ENCODE data around the gene YIPF1. TPM values are rescaled to one million over a fixed set of nuclear protein-coding genes. Genes with fewer than 3 reads are reported as not detected.

Gene YIPF1
- total RNA-seq, 3 donors from 2014 or later (not counting 1 experiment from before 2014, with no cell fraction given): 13.2 to 20.8 (median 18.0) TPM

GRCh38 chr1:53909946-53910345 is 20.3 kb upstream of the YIPF1 start:
- DNase-seq (no peak), ATAC-seq (no peak)
- H3K27me3 Mint-ChIP-seq (ENCODE audit: low read depth in 2 of 2): no peaks in the 10 kb centered on the region
- H3K27ac Mint-ChIP-seq: no peak overlapping the region
- no peak overlapping the region for H3K4me3 Mint-ChIP-seq
- no peak overlapping the region for H3K27ac ChIP-seq (ENCODE audit: low read length)
- no peak overlapping the region for H3K4me3 ChIP-seq (ENCODE audit: low read length)
- H3K9me3 ChIP-seq (ENCODE audit: control insufficient read depth, insufficient read depth, low read length): no peaks in the 10 kb centered on the region
- H3K9me3 Mint-ChIP-seq: no peaks in the 10 kb centered on the region
- H3K36me3 Mint-ChIP-seq: no peaks in the 10 kb centered on the region
- H3K4me1 Mint-ChIP-seq: no peaks in the 10 kb centered on the region
- intact Hi-C loops (cut with micrococcal nuclease): no loop called here
- TF ChIP-seq CTCF (IDR thresholded peaks at IDR 0.05): no peak
- H3K27me3 ChIP-seq (ENCODE audit: control insufficient read depth, insufficient read depth, low read length): no peaks in the 10 kb centered on the region
- no peaks in the 10 kb centered on the region for H3K4me1 ChIP-seq (ENCODE audit: control insufficient read depth, insufficient read depth, low read length)
- H3K36me3 ChIP-seq (ENCODE audit: control insufficient read depth, insufficient read depth, low read length): peaks cover 13% of the 10 kb centered on the region
- 98% methylated on average over 3 of the region's 3 CpGs for WGBS (ENCODE audit: insufficient coverage)

GRCh38 chr1:53906121-53906520 is 16.5 kb upstream of the YIPF1 start:
- Histone ChIP-seq H3K36me3 (ENCODE audit: control insufficient read depth, insufficient read depth, low read length) (no peaks in the 10 kb centered on the region), H3K9me3 (ENCODE audit: control insufficient read depth, insufficient read depth, low read length) (no peaks in the 10 kb centered on the region), H3K4me3 (ENCODE audit: low read length) (no peak overlapping the region), H3K27me3 (ENCODE audit: control insufficient read depth, insufficient read depth, low read length) (no peaks in the 10 kb centered on the region), H3K27ac (ENCODE audit: low read length) (no peak overlapping the region), H3K4me1 (ENCODE audit: control insufficient read depth, insufficient read depth, low read length) (no peaks in the 10 kb centered on the region)
- H3K9me3 Mint-ChIP-seq: no peaks in the 10 kb centered on the region
- no peak for DNase-seq
- no peak overlapping the region for H3K4me3 Mint-ChIP-seq
- TF ChIP-seq CTCF (IDR thresholded peaks at IDR 0.05): no peak
- WGBS (ENCODE audit: insufficient coverage): 88% methylated on average over 4 of the region's 4 CpGs
- no peak overlapping the region for H3K27ac Mint-ChIP-seq
- no peaks in the 10 kb centered on the region for H3K4me1 Mint-ChIP-seq
- intact Hi-C loops (cut with micrococcal nuclease): no loop called here
- H3K27me3 Mint-ChIP-seq (ENCODE audit: low read depth in 2 of 2): no peaks in the 10 kb centered on the region
- no peak for ATAC-seq
- H3K36me3 Mint-ChIP-seq: no peaks in the 10 kb centered on the region

- Histone ChIP-seq H3K27ac (ENCODE audit: low read length) (no peak overlapping the region), H3K9me3 (ENCODE audit: control insufficient read depth, insufficient read depth, low read length) (no peaks in the 10 kb centered on the region), H3K4me1 (ENCODE audit: control insufficient read depth, insufficient read depth, low read length) (no peaks in the 10 kb centered on the region), H3K36me3 (ENCODE audit: control insufficient read depth, insufficient read depth, low read length) (no peaks in the 10 kb centered on the region), H3K4me3 (ENCODE audit: low read length) (no peak overlapping the region), H3K27me3 (ENCODE audit: control insufficient read depth, insufficient read depth, low read length) (no peaks in the 10 kb centered on the region)
- Mint-ChIP-seq H3K27me3 (ENCODE audit: low read depth in 2 of 2) (no peaks in the 10 kb centered on the region), H3K4me3 (no peak overlapping the region), H3K4me1 (no peaks in the 10 kb centered on the region), H3K9me3 (no peaks in the 10 kb centered on the region), H3K27ac (no peak overlapping the region), H3K36me3 (no peaks in the 10 kb centered on the region)
- ATAC-seq (no peak), DNase-seq (no peak)
- 98% methylated on average over 8 of the region's 8 CpGs for WGBS (ENCODE audit: insufficient coverage)
- no peak for TF ChIP-seq CTCF (IDR thresholded peaks at IDR 0.05)
- intact Hi-C loops (cut with micrococcal nuclease): no loop called here
Measured at GRCh38 chr1:53905509-53905908, 15.9 kb upstream of the YIPF1 start.
